Thymus (tissue), 11 donors: Measurements from ENCODE around the gene LRRC14B. TPM values are rescaled to one million over a fixed set of nuclear protein-coding genes. Genes with fewer than 3 reads are reported as not detected.
"Not testable (repeated sequence)": the region's sequence is repeated elsewhere in the genome, so short reads cannot be mapped to it uniquely, and the experiment has no call there.

Experiments
- DNase-seq, 9 donors: peaks; one replicate each; pipeline ENCODE4 v3.0.0-alpha.2; 2013; ENCODE audit warnings: low spot score in 9 of 9, low read depth in 6 of 9, missing footprints in 1 of 9
- H3K27ac ChIP-seq, 2 donors: one replicate each; pipeline ENCODE4 v1.5.1; 2013; ENCODE audit warnings: control low read depth in 1 of 2, low read depth in 1 of 2, low read length in 1 of 2, mild to moderate bottlenecking in 1 of 2, moderate library complexity in 1 of 2
- H3K27me3 ChIP-seq, 2 donors: one replicate each; pipeline ENCODE4 v1.5.1; 2013; ENCODE audit warnings: low read length in 1 of 2; ENCODE audit not compliant: control insufficient read depth in 2 of 2, insufficient read depth in 1 of 2
- H3K36me3 ChIP-seq, 2 donors: one replicate each; pipeline ENCODE4 v1.5.1; 2013; ENCODE audit warnings: low read length in 1 of 2, mild to moderate bottlenecking in 1 of 2, moderate library complexity in 1 of 2; ENCODE audit not compliant: control insufficient read depth in 2 of 2, insufficient read depth in 2 of 2
- H3K4me1 ChIP-seq, 2 donors: one replicate each; pipeline ENCODE4 v1.5.1; 2013; ENCODE audit warnings: low read length in 2 of 2; ENCODE audit not compliant: control insufficient read depth in 2 of 2, insufficient read depth in 2 of 2
- H3K4me3 ChIP-seq, 2 donors: one replicate each; pipeline ENCODE4 v1.5.1; 2013; ENCODE audit warnings: low read length in 2 of 2, control low read depth in 1 of 2, mild to moderate bottlenecking in 1 of 2
- H3K9me3 ChIP-seq, 2 donors: one replicate each; pipeline ENCODE4 v1.5.1; 2013; ENCODE audit warnings: low read length in 1 of 2, mild to moderate bottlenecking in 1 of 2; ENCODE audit not compliant: control insufficient read depth in 2 of 2, insufficient read depth in 1 of 2
- WGBS: extraction: QIAGEN DNeasy Blood & Tissue Kit; methylation state at CpG from one replicate; pipeline ENCODE4 v1.1.7; 2013; 5-methylcytosine and 5-hydroxymethylcytosine counted together
- polyA plus RNA-seq: library from polyadenylated mRNA; stranded (reverse); fragments of 200-250 nt; gene quantifications from one replicate; pipeline ENCODE4 v1.2.3, GENCODE V29; 2013
- total RNA-seq: library from RNA; stranded (reverse); fragments of 120-200 nt; gene quantifications from one replicate; pipeline ENCODE4 v1.2.4, GENCODE V29; 2013
- donor health status: healthy.

The LRRC14B gene
- total and polyA plus RNA-seq, 2 donors, result 0.02 to 0.90 TPM

- H3K27ac ChIP-seq, result no peak overlapping the region
- peaks cover 0 to 4% of the 10 kb centered on the region in 2 donors for H3K9me3 ChIP-seq
- peaks cover 38 to 49% of the 10 kb centered on the region in 2 donors for H3K36me3 ChIP-seq
- WGBS, result 95% methylated on average over 11 of the region's 11 CpGs
- DNase-seq, result no peak
- H3K27me3 ChIP-seq, result no peaks in the 10 kb centered on the region
- H3K4me1 ChIP-seq, result peaks cover 4 to 11% of the 10 kb centered on the region in 2 donors
- H3K4me3 ChIP-seq, result no peak overlapping the region
Observed at GRCh38 chr5:206406-206805, 15.1 kb downstream of the LRRC14B start.

- H3K4me3 ChIP-seq, result no peak overlapping the region
- 95% methylated on average over 8 of the region's 8 CpGs for WGBS
- DNase-seq, result no peak
- H3K36me3 ChIP-seq, result peaks cover 38 to 49% of the 10 kb centered on the region in 2 donors
- peaks cover under 1 to 4% of the 10 kb centered on the region in 2 donors for H3K4me1 ChIP-seq
- no peak overlapping the region for H3K27ac ChIP-seq
- no peaks in the 10 kb centered on the region for H3K27me3 ChIP-seq
- H3K9me3 ChIP-seq, result peaks cover 0 to 4% of the 10 kb centered on the region in 2 donors
Observed at GRCh38 chr5:206927-207536, 15.7 kb downstream of the LRRC14B start.

GRCh38 chr5:207599-207998 is 16.3 kb downstream of the LRRC14B start:
- H3K4me1 ChIP-seq, result no peaks in the 10 kb centered on the region
- DNase-seq, result no peak
- H3K9me3 ChIP-seq, result peaks cover 0 to 4% of the 10 kb centered on the region in 2 donors
- H3K27me3 ChIP-seq, result no peaks in the 10 kb centered on the region
- 87% methylated on average over 14 of the region's 14 CpGs for WGBS
- H3K4me3 ChIP-seq, result no peak overlapping the region
- H3K36me3 ChIP-seq, result peaks cover 38 to 49% of the 10 kb centered on the region in 2 donors
- no peak overlapping the region for H3K27ac ChIP-seq

- DNase-seq, result no peak
- WGBS, result 96% methylated on average over 15 of the region's 15 CpGs
Observed at GRCh38 chr5:208449-209114, 17.3 kb downstream of the LRRC14B start.

GRCh38 chr5:213803-214395 is 22.6 kb downstream of the LRRC14B start:
- Histone ChIP-seq H3K4me1 (peaks cover 0 to 4% of the 10 kb centered on the region in 2 donors), H3K4me3 (no peak overlapping the region), H3K27ac (no peak overlapping the region), H3K9me3 (no peaks in the 10 kb centered on the region), H3K36me3 (peaks cover 7 to 8% of the 10 kb centered on the region in 2 donors), H3K27me3 (no peaks in the 10 kb centered on the region)
- no peak for DNase-seq
- 96% methylated on average over 12 of the region's 12 CpGs for WGBS

More at GRCh38 chr5:208449-209114, 17.3 kb downstream of the LRRC14B start:
- no peaks in the 10 kb centered on the region for H3K4me1 ChIP-seq
- no peak overlapping the region for H3K27ac ChIP-seq
- H3K36me3 ChIP-seq, result peaks cover 34 to 44% of the 10 kb centered on the region in 2 donors
- no peak overlapping the region for H3K4me3 ChIP-seq
- peaks cover 0 to 4% of the 10 kb centered on the region in 2 donors for H3K9me3 ChIP-seq
- no peaks in the 10 kb centered on the region for H3K27me3 ChIP-seq

- not testable (repeated sequence) for H3K36me3 ChIP-seq, H3K27me3 ChIP-seq, H3K27ac ChIP-seq, DNase-seq, H3K9me3 ChIP-seq, H3K4me1 ChIP-seq, H3K4me3 ChIP-seq
- 99% methylated on average over 2 of the region's 2 CpGs for WGBS
Observed at GRCh38 chr5:215256-215655, 24.0 kb downstream of the LRRC14B start.

GRCh38 chr5:216076-216475 is 24.8 kb downstream of the LRRC14B start:
- not testable (repeated sequence) for H3K9me3 ChIP-seq, H3K27ac ChIP-seq, H3K4me1 ChIP-seq, H3K4me3 ChIP-seq, H3K36me3 ChIP-seq, H3K27me3 ChIP-seq, DNase-seq
- WGBS, result 90% methylated on average over 9 of the region's 10 CpGs

GRCh38 chr5:217494-218456 is 26.5 kb downstream of the LRRC14B start, which contains the start of the genes CCDC127 and SDHA:
CCDC127 (minus strand) TSS chr5:218153; CDS start chr5:216849, 1,304 bp downstream.
SDHA (plus strand) TSS chr5:218320; CDS start chr5:218356, 36 bp downstream.
- Histone ChIP-seq H3K27ac (peak within 1 kb of the TSS; percentile 83 to 87), H3K4me3 (peak within 1 kb of the TSS; percentile 68 to 89)
- WGBS, result 1% methylated on average over 75 of the region's 75 CpGs
- not testable (repeated sequence) for H3K9me3 ChIP-seq, H3K27me3 ChIP-seq, H3K36me3 ChIP-seq, H3K4me1 ChIP-seq
- peak; percentile 85 to 100 (median 97) for DNase-seq
